GM19099 (cell line): ENCODE measurements around the gene GCK.

Source experiments
- POLR2A ChIP-seq: IDR thresholded peaks from 3 replicates; pipeline ENCODE4 v1.6.1; 2011; ENCODE audit warnings: low read depth; ENCODE audit not compliant: insufficient read length; ENCODE audit errors: extremely low read depth

Gene GCK

GRCh38 chr7:44117801-44118429 lies 71.3 kb downstream of the GCK start:
- TF ChIP-seq POLR2A = no peak

GRCh38 chr7:44116789-44117666 lies 72.2 kb downstream of the GCK start:
- TF ChIP-seq POLR2A = no peak

- TF ChIP-seq POLR2A = no peak
These were observed 73.0 kb downstream of the GCK start for GRCh38 chr7:44116087-44116788.

GRCh38 chr7:44114586-44115310 lies 74.5 kb downstream of the GCK start:
- TF ChIP-seq POLR2A = no peak

- no peak for TF ChIP-seq POLR2A
These were observed 75.4 kb downstream of the GCK start for GRCh38 chr7:44113764-44114354.

GRCh38 chr7:44112997-44113763 lies 76.1 kb downstream of the GCK start:
- TF ChIP-seq POLR2A = no peak

GRCh38 chr7:44112231-44112996 lies 76.8 kb downstream of the GCK start:
- no peak for TF ChIP-seq POLR2A

- no peak for TF ChIP-seq POLR2A
These were observed 77.5 kb downstream of the GCK start for GRCh38 chr7:44111761-44112160.

GRCh38 chr7:44110719-44111635 lies 78.3 kb downstream of the GCK start:
- TF ChIP-seq POLR2A = no peak

- TF ChIP-seq POLR2A = no peak
These were observed 79.2 kb downstream of the GCK start for GRCh38 chr7:44109991-44110390.

- no peak for TF ChIP-seq POLR2A
These were observed 80.2 kb downstream of the GCK start for GRCh38 chr7:44108768-44109750.
